Nephron progenitor cell (in vitro differentiated cells): ENCODE results near the gene IRX6.

Experiments
- DNase-seq: peaks from one replicate; pipeline ENCODE4 v3.0.0; 2021
- H3K27ac Mint-ChIP-seq: 2 replicates; pipeline ENCODE4 v1.8.0; 2021; ENCODE audit warnings: mild to moderate bottlenecking, moderate library complexity, mixed read lengths
- H3K27me3 Mint-ChIP-seq: 2 replicates; pipeline ENCODE4 v1.8.0; 2021; ENCODE audit warnings: mild to moderate bottlenecking, low read depth, mixed read lengths; ENCODE audit not compliant: poor library complexity
- H3K36me3 Mint-ChIP-seq: 2 replicates; pipeline ENCODE4 v1.8.0; 2021; ENCODE audit warnings: low read depth, mixed read lengths
- H3K4me1 Mint-ChIP-seq: 2 replicates; pipeline ENCODE4 v1.8.0; 2021; ENCODE audit warnings: mixed read lengths
- H3K4me3 Mint-ChIP-seq: 2 replicates; pipeline ENCODE4 v1.8.0; 2021; ENCODE audit warnings: mild to moderate bottlenecking, moderate library complexity, mixed read lengths
- H3K9me3 Mint-ChIP-seq: 2 replicates; pipeline ENCODE4 v1.8.0; 2021; ENCODE audit warnings: mild to moderate bottlenecking, moderate library complexity, mixed read lengths
- CTCF ChIP-seq: fragments of 200-600 bp; sonication (generic); IDR thresholded peaks from 2 replicates; pipeline ENCODE4 v1.5.0; 2021; ENCODE audit warnings: antibody characterized with exemption

The IRX6 gene

GRCh38 chr16:55357241-55357640 lies 33.2 kb downstream of the IRX6 start:
- peaks cover 55% of the 10 kb centered on the region for H3K27me3 Mint-ChIP-seq
- no peak overlapping the region for H3K4me3 Mint-ChIP-seq
- no peak overlapping the region for H3K27ac Mint-ChIP-seq
- H3K36me3 Mint-ChIP-seq = no peaks in the 10 kb centered on the region
- H3K9me3 Mint-ChIP-seq = no peaks in the 10 kb centered on the region
- no peak for DNase-seq
- TF ChIP-seq CTCF = no peak
- no peaks in the 10 kb centered on the region for H3K4me1 Mint-ChIP-seq

- Mint-ChIP-seq H3K27ac (no peak overlapping the region), H3K4me3 (no peak overlapping the region), H3K36me3 (no peaks in the 10 kb centered on the region), H3K4me1 (no peaks in the 10 kb centered on the region), H3K9me3 (no peaks in the 10 kb centered on the region), H3K27me3 (peaks cover 68% of the 10 kb centered on the region)
- TF ChIP-seq CTCF = no peak
- DNase-seq = no peak
These were observed 35.9 kb downstream of the IRX6 start for GRCh38 chr16:55359946-55360345.

- H3K4me1 Mint-ChIP-seq = no peaks in the 10 kb centered on the region
These were observed 40.8 kb downstream of the IRX6 start for GRCh38 chr16:55364811-55365210.

GRCh38 chr16:55367301-55367811 lies 43.4 kb downstream of the IRX6 start:
- TF ChIP-seq CTCF = no peak
- Mint-ChIP-seq H3K36me3 (no peaks in the 10 kb centered on the region), H3K27ac (no peak overlapping the region), H3K4me3 (no peak overlapping the region), H3K27me3 (peaks cover 77% of the 10 kb centered on the region), H3K9me3 (no peaks in the 10 kb centered on the region), H3K4me1 (peaks cover 4% of the 10 kb centered on the region)
- DNase-seq = no peak

More at GRCh38 chr16:55364811-55365210, 40.8 kb downstream of the IRX6 start:
- TF ChIP-seq CTCF = no peak
- Mint-ChIP-seq H3K4me3 (no peak overlapping the region), H3K27me3 (peaks cover 74% of the 10 kb centered on the region), H3K36me3 (no peaks in the 10 kb centered on the region), H3K9me3 (no peaks in the 10 kb centered on the region), H3K27ac (no peak overlapping the region)
- no peak for DNase-seq

GRCh38 chr16:55367866-55368603 lies 44.0 kb downstream of the IRX6 start:
- Mint-ChIP-seq H3K9me3 (no peaks in the 10 kb centered on the region), H3K4me3 (no peak overlapping the region), H3K4me1 (peaks cover 4% of the 10 kb centered on the region), H3K36me3 (no peaks in the 10 kb centered on the region), H3K27ac (no peak overlapping the region), H3K27me3 (peaks cover 77% of the 10 kb centered on the region)
- TF ChIP-seq CTCF = no peak
- no peak for DNase-seq

- H3K9me3 Mint-ChIP-seq = no peaks in the 10 kb centered on the region
- H3K4me1 Mint-ChIP-seq = peaks cover 4% of the 10 kb centered on the region
- no peak for TF ChIP-seq CTCF
- H3K36me3 Mint-ChIP-seq = no peaks in the 10 kb centered on the region
- no peak for DNase-seq
- no peak overlapping the region for H3K4me3 Mint-ChIP-seq
- H3K27me3 Mint-ChIP-seq = peaks cover 82% of the 10 kb centered on the region
- H3K27ac Mint-ChIP-seq = no peak overlapping the region
These were observed 45.1 kb downstream of the IRX6 start for GRCh38 chr16:55369151-55369550.
